HepG2 (cell line): ENCODE results near the gene XPC. TPM values are rescaled to one million over a fixed set of nuclear protein-coding genes. Genes with fewer than 3 reads are reported as not detected.

ENCODE experiments used
- CENPX ChIP-seq: sonication (generic); formaldehyde crosslinking; IDR thresholded peaks from 2 replicates; pipeline ENCODE4 v1.9.0; 2021; ENCODE audit warnings: mild to moderate bottlenecking, missing genetic modification reagents, moderate library complexity
- CREB1 ChIP-seq, 2 experiments: fragments of 450-650 bp in 1 of 2; IDR thresholded peaks; 2 replicates each; pipeline ENCODE4 v1.6.1; 2016 to 2017; ENCODE audit warnings: control low read depth in 1 of 2, mild to moderate bottlenecking in 1 of 2, missing compliant biosample characterization in 1 of 2, missing genetic modification characterization in 1 of 2
- FOSL2 ChIP-seq: sonication (generic); formaldehyde crosslinking; IDR thresholded peaks from 2 replicates; pipeline ENCODE4 v1.4.0; 2020; ENCODE audit warnings: missing genetic modification reagents
- FOXO1 ChIP-seq: sonication (generic); formaldehyde crosslinking; IDR thresholded peaks from 2 replicates; pipeline ENCODE4 v1.4.0; 2020; ENCODE audit warnings: missing genetic modification reagents
- KDM2A ChIP-seq: sonication (generic); formaldehyde crosslinking; IDR thresholded peaks from 2 replicates; pipeline ENCODE4 v1.4.0; 2020; ENCODE audit warnings: low read depth, missing genetic modification reagents, borderline replicate concordance
- NRL ChIP-seq: sonication (generic); formaldehyde crosslinking; IDR thresholded peaks from 2 replicates; pipeline ENCODE4 v1.5.0; 2020; ENCODE audit warnings: missing genetic modification reagents, mild to moderate bottlenecking, moderate library complexity, borderline replicate concordance
- SP1 ChIP-seq, 2 experiments: fragments of 450-650 bp in 1 of 2; sonication (generic) in 1 of 2; formaldehyde crosslinking in 1 of 2; IDR thresholded peaks; 2 replicates each; pipeline versions ENCODE4 v1.4.0 to v1.6.1; 2016 to 2020; ENCODE audit warnings: missing genetic modification reagents in 1 of 2
- ZNF20 ChIP-seq: sonication (generic); formaldehyde crosslinking; IDR thresholded peaks from 2 replicates; pipeline ENCODE4 v1.4.0; 2020; ENCODE audit warnings: mild to moderate bottlenecking, moderate library complexity, missing genetic modification reagents
- ZNF792 ChIP-seq: IDR thresholded peaks from 2 replicates; pipeline ENCODE4 v1.6.1; 2016
- polyA plus RNA-seq, 8 experiments: library from polyadenylated mRNA; depleted of rRNA in 3 of 8; stranded (reverse) in 7 of 8; unstranded in 1 of 8; fragments of >200 nt; fragmentation: Illumina TruSeq in 4 of 8; extraction: Trizol in 4 of 8; gene quantifications; 2 replicates each; pipeline versions ENCODE4 v1.2.1 to v1.2.3, GENCODE V29; 2011 to 2016; ENCODE audit warnings: low read depth in 4 of 8, missing spikeins in 1 of 8, mixed read lengths in 1 of 8; ENCODE audit not compliant: insufficient read depth in 1 of 8
- total RNA-seq, 5 experiments: library from RNA; depleted of rRNA; stranded (reverse); fragments of >200 nt; fragmentation: Illumina TruSeq; extraction: Trizol; gene quantifications; 2 replicates each; pipeline ENCODE4 v1.2.3, GENCODE V29; 2016; ENCODE audit warnings: low read depth in 1 of 5
- TF ChIP-seq, protein P1 (sequence below): sonication (generic); formaldehyde crosslinking; IDR thresholded peaks from 2 replicates; pipeline ENCODE4 v1.5.0; 2020; ENCODE audit warnings: mild to moderate bottlenecking, missing genetic modification reagents, borderline replicate concordance
- TF ChIP-seq, protein P2 (sequence below): sonication (generic); formaldehyde crosslinking; IDR thresholded peaks from 2 replicates; pipeline ENCODE4 v1.4.0; 2020; ENCODE audit warnings: missing genetic modification reagents
- TF ChIP-seq, protein P3 (sequence below): IDR thresholded peaks from 2 replicates; pipeline ENCODE4 v1.6.1; 2018; ENCODE audit warnings: missing genetic modification reagents, mild to moderate bottlenecking, missing compliant biosample characterization
- TF ChIP-seq, protein P4 (sequence below): sonication (generic); formaldehyde crosslinking; IDR thresholded peaks from 2 replicates; pipeline ENCODE4 v1.8.0; 2022; ENCODE audit warnings: missing genetic modification reagents, mild to moderate bottlenecking, borderline replicate concordance

The XPC gene
- total and polyA plus RNA-seq, 2 of the 13 experiments (the other 11 are each of a cell fraction or from before 2014, with no cell fraction given), result 9.4 to 24.1 TPM

DNA sequence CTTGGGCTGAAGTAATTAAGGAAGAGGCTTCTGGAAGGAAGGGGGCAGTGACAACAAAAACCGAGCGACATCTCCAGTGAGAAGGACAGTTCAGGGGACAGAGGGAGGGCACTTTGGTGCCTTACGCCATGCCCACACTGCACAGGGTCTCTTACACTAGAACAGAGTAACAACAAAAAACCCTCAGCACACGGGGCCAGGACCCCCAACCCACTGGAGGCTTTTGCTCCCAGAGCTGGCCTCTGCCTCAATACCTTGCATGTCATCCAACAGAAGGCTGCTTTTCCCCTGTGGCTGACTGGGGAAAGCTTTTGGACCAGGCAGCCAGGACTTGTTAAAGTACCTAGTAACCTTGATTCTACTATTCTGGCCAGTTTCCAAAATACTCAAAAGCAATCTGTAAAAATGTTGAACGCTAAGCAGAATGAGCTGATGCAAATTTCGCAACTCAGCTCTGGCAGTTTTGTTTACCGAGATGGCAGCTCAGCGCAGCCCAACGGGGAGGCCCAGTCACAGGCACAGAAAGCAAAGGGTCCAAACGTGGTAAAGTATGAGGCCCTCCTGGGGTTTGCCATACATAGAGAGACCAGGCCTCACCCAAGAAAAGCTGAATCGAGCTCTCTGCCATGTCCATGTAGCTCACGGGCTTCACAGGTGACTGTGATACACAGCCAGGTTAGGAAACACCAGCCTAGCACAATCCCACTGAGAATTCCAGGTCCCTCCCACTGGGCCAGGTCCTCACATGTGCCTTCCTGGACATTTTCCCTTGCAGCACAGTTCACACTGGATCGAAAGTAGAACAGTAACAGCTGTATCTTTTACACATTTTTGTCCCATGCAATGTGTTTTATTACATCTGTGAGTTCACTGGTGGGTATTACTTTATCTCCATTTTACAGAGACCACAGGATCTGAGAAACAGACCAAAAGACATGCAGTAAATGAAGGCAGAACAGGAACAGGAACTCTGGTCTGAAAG lies 59.7 kb downstream of the XPC start (continued):
- TF ChIP-seq, protein P1, sequence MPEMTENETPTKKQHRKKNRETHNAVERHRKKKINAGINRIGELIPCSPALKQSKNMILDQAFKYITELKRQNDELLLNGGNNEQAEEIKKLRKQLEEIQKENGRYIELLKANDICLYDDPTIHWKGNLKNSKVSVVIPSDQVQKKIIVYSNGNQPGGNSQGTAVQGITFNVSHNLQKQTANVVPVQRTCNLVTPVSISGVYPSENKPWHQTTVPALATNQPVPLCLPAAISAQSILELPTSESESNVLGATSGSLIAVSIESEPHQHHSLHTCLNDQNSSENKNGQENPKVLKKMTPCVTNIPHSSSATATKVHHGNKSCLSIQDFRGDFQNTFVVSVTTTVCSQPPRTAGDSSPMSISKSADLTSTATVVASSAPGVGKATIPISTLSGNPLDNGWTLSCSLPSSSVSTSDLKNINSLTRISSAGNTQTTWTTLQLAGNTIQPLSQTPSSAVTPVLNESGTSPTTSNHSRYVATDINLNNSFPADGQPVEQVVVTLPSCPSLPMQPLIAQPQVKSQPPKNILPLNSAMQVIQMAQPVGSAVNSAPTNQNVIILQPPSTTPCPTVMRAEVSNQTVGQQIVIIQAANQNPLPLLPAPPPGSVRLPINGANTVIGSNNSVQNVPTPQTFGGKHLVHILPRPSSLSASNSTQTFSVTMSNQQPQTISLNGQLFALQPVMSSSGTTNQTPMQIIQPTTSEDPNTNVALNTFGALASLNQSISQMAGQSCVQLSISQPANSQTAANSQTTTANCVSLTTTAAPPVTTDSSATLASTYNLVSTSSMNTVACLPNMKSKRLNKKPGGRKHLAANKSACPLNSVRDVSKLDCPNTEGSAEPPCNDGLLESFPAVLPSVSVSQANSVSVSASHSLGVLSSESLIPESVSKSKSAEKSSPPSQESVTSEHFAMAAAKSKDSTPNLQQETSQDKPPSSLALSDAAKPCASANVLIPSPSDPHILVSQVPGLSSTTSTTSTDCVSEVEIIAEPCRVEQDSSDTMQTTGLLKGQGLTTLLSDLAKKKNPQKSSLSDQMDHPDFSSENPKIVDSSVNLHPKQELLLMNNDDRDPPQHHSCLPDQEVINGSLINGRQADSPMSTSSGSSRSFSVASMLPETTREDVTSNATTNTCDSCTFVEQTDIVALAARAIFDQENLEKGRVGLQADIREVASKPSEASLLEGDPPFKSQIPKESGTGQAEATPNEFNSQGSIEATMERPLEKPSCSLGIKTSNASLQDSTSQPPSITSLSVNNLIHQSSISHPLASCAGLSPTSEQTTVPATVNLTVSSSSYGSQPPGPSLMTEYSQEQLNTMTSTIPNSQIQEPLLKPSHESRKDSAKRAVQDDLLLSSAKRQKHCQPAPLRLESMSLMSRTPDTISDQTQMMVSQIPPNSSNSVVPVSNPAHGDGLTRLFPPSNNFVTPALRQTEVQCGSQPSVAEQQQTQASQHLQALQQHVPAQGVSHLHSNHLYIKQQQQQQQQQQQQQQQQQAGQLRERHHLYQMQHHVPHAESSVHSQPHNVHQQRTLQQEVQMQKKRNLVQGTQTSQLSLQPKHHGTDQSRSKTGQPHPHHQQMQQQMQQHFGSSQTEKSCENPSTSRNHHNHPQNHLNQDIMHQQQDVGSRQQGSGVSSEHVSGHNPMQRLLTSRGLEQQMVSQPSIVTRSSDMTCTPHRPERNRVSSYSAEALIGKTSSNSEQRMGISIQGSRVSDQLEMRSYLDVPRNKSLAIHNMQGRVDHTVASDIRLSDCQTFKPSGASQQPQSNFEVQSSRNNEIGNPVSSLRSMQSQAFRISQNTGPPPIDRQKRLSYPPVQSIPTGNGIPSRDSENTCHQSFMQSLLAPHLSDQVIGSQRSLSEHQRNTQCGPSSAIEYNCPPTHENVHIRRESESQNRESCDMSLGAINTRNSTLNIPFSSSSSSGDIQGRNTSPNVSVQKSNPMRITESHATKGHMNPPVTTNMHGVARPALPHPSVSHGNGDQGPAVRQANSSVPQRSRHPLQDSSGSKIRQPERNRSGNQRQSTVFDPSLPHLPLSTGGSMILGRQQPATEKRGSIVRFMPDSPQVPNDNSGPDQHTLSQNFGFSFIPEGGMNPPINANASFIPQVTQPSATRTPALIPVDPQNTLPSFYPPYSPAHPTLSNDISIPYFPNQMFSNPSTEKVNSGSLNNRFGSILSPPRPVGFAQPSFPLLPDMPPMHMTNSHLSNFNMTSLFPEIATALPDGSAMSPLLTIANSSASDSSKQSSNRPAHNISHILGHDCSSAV (CRISPR knock-in tag), result no peak
- TF ChIP-seq ZNF792 (CRISPR knock-in tag) (peak; percentile 96), CREB1 (IDR thresholded peaks at IDR 0.05) (no peak), CREB1 (CRISPR knock-in tag; IDR thresholded peaks at IDR 0.05) (peak; percentile 53; the same call in 1 of the 2 replicates), NRL (no peak), FOXO1 (CRISPR knock-in tag) (peak; percentile 79), FOSL2 (CRISPR knock-in tag) (peak; percentile 68), CENPX (no peak), ZNF20 (CRISPR knock-in tag) (no peak), SP1 (IDR thresholded peaks at IDR 0.05) (no peak), SP1 (CRISPR knock-in tag; IDR thresholded peaks at IDR 0.05) (no peak), KDM2A (0 out of 2 replicates have a peak, but pooled peaks have one; percentile 37)
- TF ChIP-seq, protein P2, sequence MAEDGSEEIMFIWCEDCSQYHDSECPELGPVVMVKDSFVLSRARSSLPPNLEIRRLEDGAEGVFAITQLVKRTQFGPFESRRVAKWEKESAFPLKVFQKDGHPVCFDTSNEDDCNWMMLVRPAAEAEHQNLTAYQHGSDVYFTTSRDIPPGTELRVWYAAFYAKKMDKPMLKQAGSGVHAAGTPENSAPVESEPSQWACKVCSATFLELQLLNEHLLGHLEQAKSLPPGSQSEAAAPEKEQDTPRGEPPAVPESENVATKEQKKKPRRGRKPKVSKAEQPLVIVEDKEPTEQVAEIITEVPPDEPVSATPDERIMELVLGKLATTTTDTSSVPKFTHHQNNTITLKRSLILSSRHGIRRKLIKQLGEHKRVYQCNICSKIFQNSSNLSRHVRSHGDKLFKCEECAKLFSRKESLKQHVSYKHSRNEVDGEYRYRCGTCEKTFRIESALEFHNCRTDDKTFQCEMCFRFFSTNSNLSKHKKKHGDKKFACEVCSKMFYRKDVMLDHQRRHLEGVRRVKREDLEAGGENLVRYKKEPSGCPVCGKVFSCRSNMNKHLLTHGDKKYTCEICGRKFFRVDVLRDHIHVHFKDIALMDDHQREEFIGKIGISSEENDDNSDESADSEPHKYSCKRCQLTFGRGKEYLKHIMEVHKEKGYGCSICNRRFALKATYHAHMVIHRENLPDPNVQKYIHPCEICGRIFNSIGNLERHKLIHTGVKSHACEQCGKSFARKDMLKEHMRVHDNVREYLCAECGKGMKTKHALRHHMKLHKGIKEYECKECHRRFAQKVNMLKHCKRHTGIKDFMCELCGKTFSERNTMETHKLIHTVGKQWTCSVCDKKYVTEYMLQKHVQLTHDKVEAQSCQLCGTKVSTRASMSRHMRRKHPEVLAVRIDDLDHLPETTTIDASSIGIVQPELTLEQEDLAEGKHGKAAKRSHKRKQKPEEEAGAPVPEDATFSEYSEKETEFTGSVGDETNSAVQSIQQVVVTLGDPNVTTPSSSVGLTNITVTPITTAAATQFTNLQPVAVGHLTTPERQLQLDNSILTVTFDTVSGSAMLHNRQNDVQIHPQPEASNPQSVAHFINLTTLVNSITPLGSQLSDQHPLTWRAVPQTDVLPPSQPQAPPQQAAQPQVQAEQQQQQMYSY (CRISPR knock-in tag), result no peak
- TF ChIP-seq, protein P3, sequence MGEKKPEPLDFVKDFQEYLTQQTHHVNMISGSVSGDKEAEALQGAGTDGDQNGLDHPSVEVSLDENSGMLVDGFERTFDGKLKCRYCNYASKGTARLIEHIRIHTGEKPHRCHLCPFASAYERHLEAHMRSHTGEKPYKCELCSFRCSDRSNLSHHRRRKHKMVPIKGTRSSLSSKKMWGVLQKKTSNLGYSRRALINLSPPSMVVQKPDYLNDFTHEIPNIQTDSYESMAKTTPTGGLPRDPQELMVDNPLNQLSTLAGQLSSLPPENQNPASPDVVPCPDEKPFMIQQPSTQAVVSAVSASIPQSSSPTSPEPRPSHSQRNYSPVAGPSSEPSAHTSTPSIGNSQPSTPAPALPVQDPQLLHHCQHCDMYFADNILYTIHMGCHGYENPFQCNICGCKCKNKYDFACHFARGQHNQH (CRISPR knock-in tag), result peak; percentile 56; the same call in 1 of the 2 replicates
- TF ChIP-seq, protein P4, sequence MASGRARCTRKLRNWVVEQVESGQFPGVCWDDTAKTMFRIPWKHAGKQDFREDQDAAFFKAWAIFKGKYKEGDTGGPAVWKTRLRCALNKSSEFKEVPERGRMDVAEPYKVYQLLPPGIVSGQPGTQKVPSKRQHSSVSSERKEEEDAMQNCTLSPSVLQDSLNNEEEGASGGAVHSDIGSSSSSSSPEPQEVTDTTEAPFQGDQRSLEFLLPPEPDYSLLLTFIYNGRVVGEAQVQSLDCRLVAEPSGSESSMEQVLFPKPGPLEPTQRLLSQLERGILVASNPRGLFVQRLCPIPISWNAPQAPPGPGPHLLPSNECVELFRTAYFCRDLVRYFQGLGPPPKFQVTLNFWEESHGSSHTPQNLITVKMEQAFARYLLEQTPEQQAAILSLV (CRISPR knock-in tag), result peak; percentile 27; the same call in 1 of the 2 replicates
